ENCODE results near the gene COL11A2. TPM values are rescaled to one million over a fixed set of nuclear protein-coding genes. Genes with fewer than 3 reads are reported as not detected.

Gene COL11A2
- polyA plus RNA-seq, 1 of the 3 experiments (the other 2 are of a cell fraction) = 0.99 TPM

- POLR2A ChIA-PET = interaction anchor here (0.7 kb wide), 1 partner anchor 1499 kb away, joined by 6 read pairs; no protein-coding TSS in a partner anchor
- DNase-seq = no peak
- 47% methylated on average over 6 of the region's 11 CpGs for WGBS (ENCODE audit: low lambda C conversion rate)
- no peaks in the 10 kb centered on the region for H3K27me3 ChIP-seq (ENCODE audit: insufficient read depth)
- H3K79me2 ChIP-seq (ENCODE audit: insufficient read depth) = no peaks in the 10 kb centered on the region
- no peaks in the 10 kb centered on the region for H3K9me2 ChIP-seq
- peaks cover 0 to 3% of the 10 kb centered on the region in 2 experiments; a peak in 1 of 4 replicates for H3K4me1 ChIP-seq (ENCODE audit: control insufficient read depth in 1 of 2, insufficient read depth in 2 of 2, low read depth in 1 of 2, low read length in 1 of 2)
- no peak overlapping the region for H3K9ac ChIP-seq
- no peak overlapping the region for H3K4me3 ChIP-seq (ENCODE audit: low read depth in 2 of 2, low read length in 1 of 2)
- no peaks in the 10 kb centered on the region for H4K20me1 ChIP-seq (ENCODE audit: insufficient read depth)
- H3K4me2 ChIP-seq = no peak overlapping the region
- H3K9me3 ChIP-seq = no peaks in the 10 kb centered on the region
- no peak for TF ChIP-seq GABPA (IDR thresholded peaks at IDR 0.05; ENCODE audit: low read depth)
- TF ChIP-seq MEF2A (IDR thresholded peaks at IDR 0.05; ENCODE audit: borderline replicate concordance, low read depth) = no peak
- no peak for TF ChIP-seq RXRA (IDR thresholded peaks at IDR 0.05; ENCODE audit: borderline replicate concordance, low read depth)
- no peak for TF ChIP-seq REST (IDR thresholded peaks at IDR 0.05; ENCODE audit: low read depth, low read length)
- CTCF ChIA-PET = interaction anchor here (0.6 to 4.6 kb wide), 5 partner anchors 11 to 159 kb away, joined by 3 to 34 read pairs (median 17); no protein-coding TSS in a partner anchor
- H3K36me3 ChIP-seq (replicated peaks in 1 of 2; ENCODE audit: control insufficient read depth in 1 of 2, insufficient read depth in 2 of 2, low read length in 1 of 2) = no peaks in the 10 kb centered on the region
- no peak overlapping the region for H2AFZ ChIP-seq (ENCODE audit: low read depth)
- H3F3A ChIP-seq (replicated peaks; ENCODE audit: insufficient read depth) = no peaks in the 10 kb centered on the region
- no peak overlapping the region for H3K27ac ChIP-seq (ENCODE audit: low read depth in 2 of 2, low read length in 1 of 2)
Measured at GRCh38 chr6:33173535-33174180, 18.6 kb downstream of the COL11A2 start.

- Histone ChIP-seq H3K4me3 (ENCODE audit: low read depth in 2 of 2, low read length in 1 of 2) (no peak overlapping the region), H3F3A (replicated peaks; ENCODE audit: insufficient read depth) (no peaks in the 10 kb centered on the region), H3K4me1 (ENCODE audit: control insufficient read depth in 1 of 2, insufficient read depth in 2 of 2, low read depth in 1 of 2, low read length in 1 of 2) (peaks cover 0 to 3% of the 10 kb centered on the region in 2 experiments; a peak in 1 of 4 replicates), H3K36me3 (replicated peaks in 1 of 2; ENCODE audit: control insufficient read depth in 1 of 2, insufficient read depth in 2 of 2, low read length in 1 of 2) (no peaks in the 10 kb centered on the region), H4K20me1 (ENCODE audit: insufficient read depth) (no peaks in the 10 kb centered on the region), H2AFZ (ENCODE audit: low read depth) (no peak overlapping the region), H3K9ac (no peak overlapping the region), H3K9me3 (no peaks in the 10 kb centered on the region), H3K79me2 (ENCODE audit: insufficient read depth) (no peaks in the 10 kb centered on the region), H3K27me3 (ENCODE audit: insufficient read depth) (no peaks in the 10 kb centered on the region), H3K4me2 (no peak overlapping the region), H3K27ac (ENCODE audit: low read depth in 2 of 2, low read length in 1 of 2) (no peak overlapping the region), H3K9me2 (no peaks in the 10 kb centered on the region)
- no peak for DNase-seq
- ChIA-PET POLR2A (interaction anchor here (0.7 kb wide), 1 partner anchor 1498 kb away, joined by 6 read pairs; no protein-coding TSS in a partner anchor), CTCF (interaction anchor here (0.6 to 4.6 kb wide), 12 partner anchors 10 to 158 kb away, joined by 3 to 34 read pairs (median 4); no protein-coding TSS in a partner anchor)
- TF ChIP-seq NFIC (IDR thresholded peaks at IDR 0.05; ENCODE audit: borderline replicate concordance) = no peak
- peak; percentile 10; the same call in 1 of the 2 replicates for TF ChIP-seq SMC3 (IDR thresholded peaks at IDR 0.05; ENCODE audit: low read depth, low read length)
- TF ChIP-seq, protein P1, sequence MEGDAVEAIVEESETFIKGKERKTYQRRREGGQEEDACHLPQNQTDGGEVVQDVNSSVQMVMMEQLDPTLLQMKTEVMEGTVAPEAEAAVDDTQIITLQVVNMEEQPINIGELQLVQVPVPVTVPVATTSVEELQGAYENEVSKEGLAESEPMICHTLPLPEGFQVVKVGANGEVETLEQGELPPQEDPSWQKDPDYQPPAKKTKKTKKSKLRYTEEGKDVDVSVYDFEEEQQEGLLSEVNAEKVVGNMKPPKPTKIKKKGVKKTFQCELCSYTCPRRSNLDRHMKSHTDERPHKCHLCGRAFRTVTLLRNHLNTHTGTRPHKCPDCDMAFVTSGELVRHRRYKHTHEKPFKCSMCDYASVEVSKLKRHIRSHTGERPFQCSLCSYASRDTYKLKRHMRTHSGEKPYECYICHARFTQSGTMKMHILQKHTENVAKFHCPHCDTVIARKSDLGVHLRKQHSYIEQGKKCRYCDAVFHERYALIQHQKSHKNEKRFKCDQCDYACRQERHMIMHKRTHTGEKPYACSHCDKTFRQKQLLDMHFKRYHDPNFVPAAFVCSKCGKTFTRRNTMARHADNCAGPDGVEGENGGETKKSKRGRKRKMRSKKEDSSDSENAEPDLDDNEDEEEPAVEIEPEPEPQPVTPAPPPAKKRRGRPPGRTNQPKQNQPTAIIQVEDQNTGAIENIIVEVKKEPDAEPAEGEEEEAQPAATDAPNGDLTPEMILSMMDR (IDR thresholded peaks at IDR 0.05) = peak; percentile 54
- no peak for TF ChIP-seq FOSL2 (IDR thresholded peaks at IDR 0.05; ENCODE audit: borderline replicate concordance, low read depth)
- TF ChIP-seq IRF3 (IDR thresholded peaks at IDR 0.05; ENCODE audit: low read depth, low read length) = no peak
- peak; percentile 60 for TF ChIP-seq RAD21 (IDR thresholded peaks at IDR 0.05; ENCODE audit: low read length)
- WGBS (ENCODE audit: low lambda C conversion rate) = 43% methylated on average over 14 of the region's 16 CpGs
Measured at GRCh38 chr6:33172688-33173534, 19.4 kb downstream of the COL11A2 start.

Data from SK-N-SH (cell line).